ENCODE measurements around the gene UBE2L6.
"Not testable (repeated sequence)": the region's sequence is repeated elsewhere in the genome, so short reads cannot be mapped to it uniquely, and the experiment has no call there.

The UBE2L6 gene

DNA sequence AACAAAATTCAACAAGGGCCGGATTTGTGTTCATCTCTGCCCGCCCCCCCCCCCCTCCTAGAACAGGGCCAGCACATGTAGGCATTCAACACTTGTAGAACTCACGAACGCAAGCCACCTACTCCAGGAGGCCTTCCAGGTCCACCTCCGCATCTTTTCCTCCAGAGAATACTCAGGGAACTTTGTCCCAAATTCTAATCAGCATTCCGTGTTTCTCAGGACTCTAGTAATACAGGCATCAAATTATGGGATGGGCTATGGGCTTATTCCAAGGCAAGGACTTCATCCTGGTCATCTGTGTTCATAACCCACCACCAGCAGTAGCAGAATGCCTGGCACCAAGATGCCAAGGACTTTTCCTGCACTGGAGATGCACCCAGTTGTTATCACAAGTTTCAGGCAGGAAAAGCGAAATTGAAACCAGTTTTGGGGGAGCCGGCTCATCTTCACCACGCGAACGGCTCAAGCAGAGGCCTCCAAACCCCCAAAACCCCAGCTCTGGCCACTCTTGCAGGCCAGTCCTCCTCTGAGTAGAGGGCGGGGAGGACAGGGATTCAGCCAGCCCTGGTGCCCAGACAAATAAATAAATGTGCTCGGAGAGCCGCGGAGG lies 462 bp downstream of the UBE2L6 start:
- DNase-seq (ENCODE audit: low read depth in 2 of 3, low spot score in 1 of 3): peak in 1 of 3 donors; percentile 5

DNA sequence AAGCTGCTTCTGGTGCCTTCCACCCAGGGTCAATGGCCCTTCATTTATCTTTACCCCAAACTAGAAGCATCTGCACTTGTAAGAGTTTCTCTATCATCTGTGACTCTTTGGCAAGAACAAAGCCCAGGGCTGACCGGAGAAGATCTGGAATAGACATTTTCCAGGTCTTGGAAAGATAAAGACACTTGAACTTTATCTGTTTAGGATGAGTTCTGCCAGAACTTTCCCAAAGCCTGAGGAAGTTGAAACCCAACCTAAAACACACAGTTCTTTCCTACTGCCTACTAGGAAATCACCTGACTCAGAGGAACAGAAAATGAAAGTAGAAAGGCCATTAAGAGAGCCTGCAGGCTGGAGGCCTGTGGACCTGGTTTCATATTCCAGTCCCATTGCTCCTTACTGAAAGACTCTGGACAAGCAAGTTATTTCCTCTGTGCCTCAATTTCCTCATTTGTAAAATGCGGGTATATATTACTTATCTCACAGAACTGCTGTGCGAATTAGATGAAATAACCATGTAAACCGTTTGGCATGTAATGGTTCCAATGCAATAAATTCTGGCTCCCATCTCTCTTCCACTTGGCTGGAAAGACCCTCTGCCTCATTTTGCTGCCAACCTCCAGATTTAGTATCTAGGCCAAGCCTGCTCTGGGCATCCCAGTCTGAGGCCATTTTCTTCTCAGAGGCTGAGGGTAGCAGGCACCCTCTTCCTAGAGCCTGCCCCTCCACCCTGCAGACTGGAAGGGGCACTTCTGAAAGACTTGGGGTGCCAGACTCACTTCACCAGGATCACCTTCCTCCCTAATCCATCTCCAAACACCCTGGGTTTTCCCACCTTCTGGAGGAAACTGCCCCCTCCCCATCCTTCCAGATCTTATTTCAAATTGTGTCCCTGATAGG lies 1.2 kb downstream of the UBE2L6 start:
- peak in 1 of 3 donors; percentile 38 for DNase-seq (ENCODE audit: low read depth in 2 of 3, low spot score in 1 of 3)

DNA sequence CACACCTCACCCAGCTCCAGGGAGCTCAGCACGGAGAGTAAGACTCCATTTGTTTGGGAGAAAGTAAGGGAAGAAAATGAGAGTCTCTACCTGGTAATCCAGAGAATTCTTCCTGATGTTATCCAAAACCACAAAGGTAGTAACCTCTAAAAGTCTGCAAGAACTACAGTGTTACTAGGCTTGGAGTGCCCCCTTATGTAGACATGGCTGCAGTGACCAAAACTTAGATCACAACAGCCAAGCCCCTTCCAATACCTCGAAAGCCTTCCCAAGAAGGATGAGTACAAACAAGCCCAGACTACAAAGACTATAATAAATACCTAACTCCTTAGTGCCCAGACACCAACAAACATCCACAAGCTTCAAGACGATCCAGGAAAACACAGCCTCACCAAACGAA lies 4.9 kb downstream of the UBE2L6 start:
- no peak for DNase-seq (ENCODE audit: low read depth in 2 of 3, low spot score in 1 of 3)

DNA sequence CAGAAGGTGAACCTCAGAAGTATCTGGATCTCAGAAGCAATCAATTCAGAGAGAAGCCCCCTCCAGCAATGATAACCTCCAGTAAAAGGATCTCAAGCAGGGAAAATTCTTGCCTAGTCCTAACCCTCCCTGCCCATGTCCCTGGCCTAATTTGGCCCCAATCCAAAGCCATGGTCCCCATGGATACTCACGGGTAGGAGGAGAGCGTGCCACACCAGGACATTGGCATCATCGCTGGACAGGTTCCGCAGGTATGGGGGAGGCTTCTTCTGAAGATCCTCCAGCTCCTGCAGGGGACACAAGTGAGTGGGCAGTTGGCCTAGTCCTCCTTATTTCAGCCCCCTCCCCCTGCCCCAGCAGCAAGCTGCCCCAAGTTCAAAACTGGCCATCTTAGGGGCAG lies 7.3 kb downstream of the UBE2L6 start:
- no peak for DNase-seq (ENCODE audit: low read depth in 2 of 3, low spot score in 1 of 3)

DNA sequence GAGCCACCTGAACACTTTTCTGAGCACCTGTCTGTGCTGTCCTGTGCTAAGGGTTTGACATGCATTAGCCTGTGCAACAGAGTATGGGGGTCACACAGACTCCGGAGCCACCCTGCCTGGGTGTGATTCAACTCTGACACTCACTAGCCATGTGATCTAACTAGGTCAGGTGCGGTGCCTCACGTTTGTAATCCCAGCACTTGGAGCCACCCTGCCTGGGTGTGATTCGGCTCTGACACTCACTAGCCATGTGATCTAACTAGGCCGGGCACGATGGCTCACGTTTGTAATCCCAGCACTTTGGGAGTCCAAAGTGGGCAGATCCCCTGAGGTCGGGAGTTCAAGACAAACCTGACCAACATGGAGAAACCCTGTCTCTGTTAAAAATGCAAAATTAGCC lies 11.4 kb downstream of the UBE2L6 start:
- DNase-seq (ENCODE audit: low read depth in 2 of 3, low spot score in 1 of 3): no peak

DNA sequence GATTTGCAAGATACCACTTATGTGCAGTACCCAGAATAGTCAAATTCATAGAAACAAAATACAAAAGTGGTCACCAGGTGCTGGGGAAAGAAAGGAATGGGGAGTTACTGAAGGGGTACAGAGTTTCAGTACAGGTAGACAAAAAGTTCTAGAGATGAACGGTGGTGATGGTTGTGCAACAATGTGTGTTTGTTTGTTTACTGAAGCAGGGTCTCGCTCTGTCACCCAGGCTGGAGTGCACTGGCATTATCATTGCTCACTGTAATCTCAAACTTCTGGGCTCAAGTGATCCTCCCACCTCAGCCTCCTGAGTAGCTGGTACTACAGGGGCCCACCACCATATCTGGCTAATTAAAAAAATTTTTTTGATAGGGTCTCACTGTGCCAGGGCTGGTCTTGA lies 12.1 kb downstream of the UBE2L6 start:
- no peak for DNase-seq (ENCODE audit: low read depth in 2 of 3, low spot score in 1 of 3)

DNA sequence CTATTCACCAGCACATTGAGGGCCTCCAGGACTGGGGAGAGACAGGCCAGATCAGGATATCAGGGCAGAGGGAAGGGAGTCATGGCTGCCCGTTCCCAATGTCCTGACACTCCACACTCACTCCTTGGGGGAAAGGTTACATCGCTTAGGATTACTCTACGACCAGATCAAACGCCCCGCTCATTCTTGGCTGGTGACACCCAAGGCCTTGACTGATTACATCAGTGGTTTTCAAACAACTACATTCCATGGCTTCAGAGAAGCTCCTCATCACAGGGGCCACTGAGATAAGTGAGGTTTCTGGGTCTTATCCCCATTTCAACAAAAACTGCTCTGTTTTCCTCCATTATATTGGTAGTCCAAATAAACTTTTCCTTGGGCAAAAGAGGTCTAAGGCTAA lies 15.0 kb downstream of the UBE2L6 start:
- DNase-seq (ENCODE audit: low read depth in 2 of 3, low spot score in 1 of 3): no peak

DNA sequence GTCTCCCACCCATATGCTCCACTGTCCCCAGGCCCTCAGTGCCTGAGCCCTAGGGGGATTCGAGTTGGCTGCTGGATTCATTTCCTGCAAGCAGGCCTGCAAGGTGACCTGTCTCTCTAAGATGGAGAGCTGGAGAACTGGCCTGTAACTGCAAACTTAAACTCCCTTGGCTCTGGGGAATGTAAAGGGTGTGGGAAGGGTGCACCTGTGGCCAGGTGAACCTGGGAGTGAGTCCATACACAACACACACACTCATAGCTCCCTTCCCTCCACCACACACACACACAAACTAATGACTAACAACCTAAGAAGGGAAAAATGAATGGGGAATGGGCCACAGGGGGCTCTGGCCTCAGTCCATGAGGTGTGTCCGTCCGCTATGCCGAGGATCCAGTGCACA lies 15.5 kb downstream of the UBE2L6 start:
- DNase-seq (ENCODE audit: low read depth in 2 of 3, low spot score in 1 of 3): no peak

DNA sequence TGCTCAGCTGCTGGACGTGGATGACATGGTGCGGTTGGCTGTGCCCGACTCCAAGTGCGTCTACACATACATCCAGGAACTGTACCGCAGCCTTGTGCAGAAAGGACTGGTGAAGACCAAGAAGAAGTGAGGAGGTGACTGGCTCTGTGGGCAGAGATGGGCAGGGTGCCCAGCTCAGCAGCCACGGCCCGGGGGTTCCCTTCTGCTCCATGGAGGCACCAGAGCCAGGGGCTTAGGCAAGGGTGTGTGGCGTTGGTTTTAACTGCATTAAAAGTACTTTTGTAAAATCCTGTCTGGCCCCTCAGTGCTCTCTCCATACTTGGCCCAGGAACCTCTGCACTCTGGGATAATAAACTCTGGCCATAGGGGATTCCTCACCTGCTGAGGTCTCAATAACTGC lies 17.5 kb downstream of the UBE2L6 start:
- no peak for DNase-seq (ENCODE audit: low read depth in 2 of 3, low spot score in 1 of 3)

DNA sequence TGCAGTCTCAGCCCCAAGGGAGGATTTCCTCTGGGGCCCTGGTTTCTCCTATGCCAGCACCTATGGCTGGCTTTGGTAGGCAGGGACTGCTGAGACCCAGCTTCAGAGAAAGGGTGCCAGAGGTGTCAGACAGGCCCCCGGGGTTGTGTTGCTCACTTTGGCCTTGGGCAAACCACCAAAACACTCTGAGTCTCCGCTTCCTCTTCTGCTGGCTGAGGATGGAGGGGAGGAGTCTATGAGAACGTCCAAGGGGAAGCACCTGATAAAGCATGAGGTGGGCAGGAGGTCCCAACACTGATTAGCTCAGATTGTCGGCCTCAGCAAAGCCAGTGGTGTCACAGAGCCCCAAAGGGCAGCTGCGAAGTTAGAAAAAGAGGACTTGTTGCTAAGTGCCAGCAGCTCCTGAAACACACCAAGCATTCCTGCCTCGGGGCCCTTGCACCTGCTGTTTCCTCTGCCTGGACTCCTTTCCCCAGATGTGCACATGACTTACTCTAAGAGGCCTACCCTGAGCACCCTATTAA lies 19.6 kb downstream of the UBE2L6 start:
- DNase-seq (ENCODE audit: low read depth in 2 of 3, low spot score in 1 of 3): no peak

DNA sequence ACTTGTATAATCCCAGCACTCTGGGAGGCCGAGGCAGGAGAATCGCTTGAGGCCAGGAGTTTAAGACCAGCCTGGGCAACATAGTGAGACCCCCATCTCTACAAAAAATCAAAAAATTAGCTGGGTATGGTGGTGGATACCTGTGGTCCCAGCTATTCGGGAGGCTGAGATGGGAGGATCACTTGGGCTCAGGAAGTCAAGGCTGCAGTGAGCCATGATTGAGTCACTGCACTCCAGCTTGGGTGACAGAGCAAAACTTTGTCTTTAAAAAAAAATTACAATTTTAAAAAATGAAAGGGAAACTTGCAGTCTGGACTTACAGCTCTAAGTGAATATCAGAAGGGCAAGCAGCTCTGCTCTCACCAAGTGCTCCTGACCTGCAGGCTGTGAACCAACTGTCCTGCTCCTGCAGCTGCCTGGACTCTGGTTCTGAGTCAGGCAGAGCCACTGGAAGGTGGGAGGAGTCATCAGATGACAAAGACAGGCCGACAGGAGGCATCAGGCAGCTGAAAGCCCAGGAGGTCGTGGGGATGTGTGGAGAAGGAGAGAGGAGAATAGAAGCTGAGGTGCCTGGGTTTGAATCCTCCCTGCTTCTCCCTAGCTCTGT lies 20.5 kb downstream of the UBE2L6 start:
- no peak for DNase-seq (ENCODE audit: low read depth in 2 of 3, low spot score in 1 of 3)

DNA sequence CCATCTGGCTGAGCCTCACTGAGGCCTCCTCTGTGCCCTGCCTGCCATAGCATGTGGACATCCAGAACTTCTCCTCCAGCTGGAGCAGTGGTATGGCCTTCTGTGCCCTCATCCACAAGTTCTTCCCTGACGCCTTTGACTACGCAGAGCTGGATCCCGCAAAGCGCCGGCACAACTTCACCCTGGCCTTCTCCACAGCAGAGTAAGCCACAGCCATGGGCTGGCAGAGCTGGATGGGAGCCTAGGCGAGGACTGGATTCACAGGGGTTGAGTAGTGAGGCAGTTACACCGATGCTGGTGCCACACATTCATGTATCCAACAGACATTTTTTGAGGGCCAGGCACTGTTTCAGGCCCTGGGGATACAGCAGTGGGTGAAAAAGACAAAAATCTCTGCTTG lies 21.0 kb downstream of the UBE2L6 start:
- no peak for DNase-seq (ENCODE audit: low read depth in 2 of 3, low spot score in 1 of 3)

DNA sequence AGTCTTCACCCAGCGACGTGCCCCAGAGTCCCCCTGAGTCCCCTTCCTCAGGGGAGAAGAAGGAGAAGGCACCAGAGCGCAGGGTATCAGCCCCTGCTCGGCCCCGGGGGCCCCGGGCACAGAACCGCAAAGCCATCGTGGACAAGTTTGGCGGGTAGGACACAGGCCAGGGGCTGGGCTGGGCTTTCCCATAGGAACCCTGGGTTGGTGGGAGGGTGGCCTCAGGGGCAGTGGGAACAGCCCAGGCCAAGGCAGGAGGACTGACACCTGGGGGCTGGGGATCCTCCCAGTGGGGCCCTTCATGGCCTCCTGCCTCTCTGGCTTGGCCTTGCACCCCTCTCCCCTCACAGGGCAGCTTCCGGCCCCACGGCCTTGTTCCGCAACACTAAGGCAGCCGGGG lies 21.6 kb downstream of the UBE2L6 start:
- DNase-seq (ENCODE audit: low read depth in 2 of 3, low spot score in 1 of 3): no peak

DNA sequence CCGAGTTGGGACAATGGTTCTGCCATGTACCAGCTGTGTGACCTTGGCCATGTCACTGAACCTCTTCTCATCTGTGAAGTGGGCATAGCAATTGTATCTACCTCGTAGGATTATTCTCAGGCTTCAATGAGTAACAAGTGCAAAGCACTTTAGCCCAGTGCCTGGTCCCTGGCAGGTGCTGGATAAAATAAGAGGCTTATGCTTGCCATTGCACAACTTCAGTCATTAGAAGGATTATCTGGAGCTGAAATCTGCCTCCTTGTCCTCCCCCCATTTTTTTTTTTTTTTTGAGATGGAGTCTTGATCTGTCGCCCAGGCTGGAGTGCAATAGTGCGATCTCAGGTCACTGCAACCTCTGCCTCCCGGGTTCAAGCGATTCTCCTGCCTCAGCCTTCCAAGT lies 22.9 kb downstream of the UBE2L6 start:
- no peak for DNase-seq (ENCODE audit: low read depth in 2 of 3, low spot score in 1 of 3)

DNA sequence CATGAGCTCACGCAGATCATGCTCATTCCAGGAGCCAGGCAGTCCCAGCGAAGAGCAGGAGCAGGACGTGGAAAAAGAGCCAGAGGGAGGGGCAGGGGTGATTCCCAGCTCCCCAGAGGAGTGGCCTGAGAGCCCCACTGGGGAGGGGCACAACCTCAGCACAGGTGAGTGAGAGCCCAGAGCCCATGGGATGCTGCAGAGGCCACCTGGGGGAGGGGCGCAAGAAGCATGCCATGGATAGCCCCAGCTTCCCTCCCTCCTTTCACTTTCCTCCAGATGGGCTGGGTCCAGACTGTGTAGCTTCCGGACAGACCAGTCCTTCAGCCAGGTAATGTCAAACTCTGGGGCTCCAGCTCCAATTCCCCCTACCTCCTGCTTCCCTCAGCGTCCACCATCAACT lies 23.9 kb downstream of the UBE2L6 start:
- DNase-seq (ENCODE audit: low read depth in 2 of 3, low spot score in 1 of 3): no peak

DNA sequence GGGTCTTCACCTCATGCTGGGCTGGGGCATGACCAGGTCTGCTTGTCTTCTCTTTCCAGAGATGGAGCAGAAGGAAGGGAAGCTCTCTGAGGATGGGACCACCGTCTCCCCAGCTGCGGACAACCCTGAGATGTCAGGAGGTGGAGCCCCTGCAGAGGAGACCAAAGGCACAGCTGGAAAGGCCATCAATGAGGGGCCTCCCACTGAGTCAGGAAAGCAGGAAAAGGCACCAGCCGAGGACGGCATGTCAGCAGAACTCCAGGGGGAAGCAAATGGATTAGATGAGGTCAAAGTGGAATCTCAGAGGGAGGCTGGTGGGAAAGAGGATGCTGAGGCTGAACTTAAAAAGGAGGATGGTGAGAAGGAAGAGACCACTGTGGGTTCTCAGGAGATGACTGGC lies 24.9 kb downstream of the UBE2L6 start:
- DNase-seq (ENCODE audit: low read depth in 2 of 3, low spot score in 1 of 3): no peak

DNA sequence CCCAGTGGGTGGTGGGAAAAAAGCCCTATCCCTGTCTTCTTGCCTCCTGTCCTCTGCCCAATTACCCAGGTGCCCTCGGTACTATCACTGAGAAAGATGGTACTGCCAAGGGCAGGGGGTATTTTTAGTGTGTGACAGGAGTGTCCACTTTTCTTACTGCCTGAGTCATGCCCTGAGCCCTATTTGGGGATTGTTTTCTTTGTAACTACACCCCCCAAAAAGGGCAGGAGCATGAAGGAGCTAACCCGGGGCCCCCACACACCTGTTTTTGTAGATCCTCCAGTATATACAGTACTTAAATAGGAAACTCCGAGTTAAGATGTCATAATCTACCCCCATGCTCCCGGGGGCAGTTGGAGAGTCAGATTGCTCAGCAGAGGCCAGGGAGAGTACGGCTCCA lies 26.3 kb downstream of the UBE2L6 start:
- no peak for DNase-seq (ENCODE audit: low read depth in 2 of 3, low spot score in 1 of 3)

DNA sequence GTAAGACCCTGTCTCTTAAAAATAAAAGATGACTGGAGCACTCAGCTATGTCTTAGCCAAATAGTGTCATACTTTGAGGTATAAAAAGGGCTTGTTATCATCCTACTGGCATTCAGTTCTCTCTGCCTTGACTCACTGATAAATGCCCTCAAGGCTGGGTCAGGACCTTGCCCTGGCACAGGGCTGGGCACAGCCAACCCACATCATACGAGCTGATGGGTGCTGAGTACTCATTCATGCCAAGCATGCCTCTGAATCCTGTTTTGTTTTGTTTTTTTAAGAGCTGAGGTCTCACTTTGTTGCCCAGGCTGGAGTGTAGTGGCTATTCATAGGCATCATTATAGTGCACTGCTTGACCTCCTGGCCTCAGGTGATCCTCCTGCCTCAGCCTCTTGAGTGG lies 28.1 kb downstream of the UBE2L6 start:
- DNase-seq (ENCODE audit: low read depth in 2 of 3, low spot score in 1 of 3): no peak

DNA sequence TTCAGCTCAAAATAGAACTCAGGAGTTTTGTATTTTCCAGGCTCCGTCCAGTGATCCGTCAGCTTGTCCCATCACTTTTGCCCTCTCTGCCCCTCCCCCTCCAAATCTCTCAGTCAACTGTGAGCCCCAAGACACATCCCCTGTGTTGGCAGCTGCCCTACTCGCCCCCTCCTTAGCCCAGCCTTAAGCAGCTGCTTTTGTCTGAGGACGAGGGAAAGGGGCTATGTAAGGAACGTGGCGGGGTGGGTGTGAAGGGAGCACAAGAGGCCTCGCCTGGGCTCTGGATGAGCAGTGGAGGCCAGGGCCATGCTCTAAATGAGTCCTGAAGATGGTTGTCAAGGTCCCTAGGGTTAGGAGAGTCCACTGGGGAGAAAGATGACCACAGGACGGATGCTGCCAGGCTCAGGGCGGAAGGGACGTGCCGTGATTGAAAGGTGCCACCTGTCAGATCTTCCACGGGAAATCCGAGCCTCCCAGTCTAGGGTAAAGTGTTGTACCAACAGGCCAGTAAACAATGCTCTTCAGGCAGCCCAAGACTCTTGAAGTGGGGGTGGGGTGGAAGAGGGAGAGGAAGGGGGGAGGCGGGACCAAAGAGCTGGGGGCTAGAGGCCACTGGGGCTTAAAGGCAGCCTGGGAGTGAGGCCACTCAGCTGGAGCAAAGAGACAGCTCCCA lies 30.4 kb downstream of the UBE2L6 start, which contains the start of gene SMTNL1:
Gene SMTNL1 (plus strand): TSS at position 649 of the 673 bp plus-strand sequence. CDS start 5,048 bp downstream, outside the sequence.
- DNase-seq (ENCODE audit: low read depth in 2 of 3, low spot score in 1 of 3): no peak

DNA sequence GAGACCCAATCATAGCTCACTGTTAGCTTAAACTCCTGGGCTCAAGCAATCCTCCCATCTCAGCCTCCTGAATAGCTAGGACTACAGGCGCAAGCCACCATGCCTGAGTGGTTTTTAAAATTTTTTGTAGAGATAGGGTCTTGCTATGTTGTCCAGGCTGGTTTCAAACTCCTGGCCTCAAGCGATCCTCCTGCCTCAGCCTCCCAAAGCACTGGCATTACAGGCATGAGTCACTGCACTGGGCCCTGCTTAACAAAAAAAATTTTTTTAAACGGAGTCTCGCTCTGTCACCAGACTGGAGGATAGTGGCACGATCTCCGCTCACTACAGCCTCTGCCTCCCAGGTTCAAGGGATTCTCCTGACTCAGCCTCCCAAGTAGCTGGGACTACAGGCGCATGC lies 33.0 kb downstream of the UBE2L6 start:
- not testable (repeated sequence) for DNase-seq (ENCODE audit: low read depth in 2 of 3, low spot score in 1 of 3)
